ENCODE data around the gene TLE4.
"Not testable (repeated sequence)": the region's sequence is repeated elsewhere in the genome, so short reads cannot be mapped to it uniquely, and the experiment has no call there.

TLE4 gene

DNA sequence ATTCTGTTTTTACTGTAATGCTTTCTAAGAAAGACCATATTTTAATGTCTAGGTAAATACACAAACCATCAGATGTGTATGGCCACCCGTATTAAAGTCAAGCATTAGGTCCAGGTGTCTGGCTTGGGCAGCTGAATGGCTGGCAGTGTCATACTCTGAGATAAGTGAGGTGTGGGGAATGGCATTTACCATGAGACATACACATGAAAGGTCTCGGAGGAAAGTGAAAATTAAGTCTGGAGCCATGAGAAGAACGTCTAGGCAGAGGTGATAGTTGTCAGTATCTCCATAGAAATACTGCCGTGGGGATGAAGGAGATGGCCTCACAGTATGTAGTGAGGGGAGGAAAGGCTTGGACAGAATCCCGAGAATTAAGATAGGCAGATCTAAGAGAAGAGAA is 164.3 kb downstream of the TLE4 start:
- in situ Hi-C loops (cut with HindIII; ENCODE audit: low pct_unique_long_range_greater_than_20kb, low sequenced_read_pairs): no loop called here
- no peak for DNase-seq (ENCODE audit: low read depth in 1 of 2, low spot score in 1 of 2)
- no peak for TF ChIP-seq JUND (IDR thresholded peaks at IDR 0.05; ENCODE audit: low read depth)

- TF ChIP-seq JUND (IDR thresholded peaks at IDR 0.05; ENCODE audit: low read depth): no peak
- peak in 1 of 2 experiments; percentile 7 for DNase-seq (ENCODE audit: low read depth in 1 of 2, low spot score in 1 of 2)
- in situ Hi-C loops (cut with HindIII; ENCODE audit: low pct_unique_long_range_greater_than_20kb, low sequenced_read_pairs): no loop called here
Observed at GRCh38 chr9:79741381-79741780, 169.6 kb downstream of the TLE4 start.

DNA sequence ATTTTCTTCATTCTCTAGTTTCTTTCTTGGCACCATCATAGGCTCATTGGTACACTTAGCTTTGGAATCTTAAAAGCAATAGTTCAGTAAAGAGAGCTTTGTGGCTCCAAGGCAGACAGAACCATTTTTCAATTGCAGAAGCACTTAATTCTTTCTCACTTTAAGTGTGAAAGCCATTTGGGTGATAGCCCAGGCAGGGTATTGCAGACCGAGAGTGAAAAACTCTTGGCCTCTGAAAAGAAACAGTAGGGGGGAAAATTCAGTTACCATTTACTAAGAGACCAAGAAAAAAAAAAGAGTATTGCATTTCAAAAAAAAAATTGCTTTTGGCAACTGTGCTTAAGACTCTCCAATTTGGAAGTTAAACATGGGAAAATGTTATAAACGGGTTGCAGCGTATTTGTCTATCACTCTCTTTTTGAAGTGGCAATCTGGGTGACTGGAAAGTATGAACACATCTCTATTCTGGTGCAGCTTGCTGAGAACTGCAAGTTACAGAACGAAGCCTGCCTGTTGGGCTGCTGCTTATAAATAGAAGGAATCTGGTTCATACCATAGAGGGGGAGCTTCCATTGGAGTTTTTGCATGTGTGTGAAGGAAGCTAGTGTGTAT is 170.5 kb downstream of the TLE4 start:
- in situ Hi-C loops (cut with HindIII; ENCODE audit: low pct_unique_long_range_greater_than_20kb, low sequenced_read_pairs): no loop called here
- TF ChIP-seq JUND (IDR thresholded peaks at IDR 0.05; ENCODE audit: low read depth): no peak
- no peak for DNase-seq (ENCODE audit: low read depth in 1 of 2, low spot score in 1 of 2)

DNA sequence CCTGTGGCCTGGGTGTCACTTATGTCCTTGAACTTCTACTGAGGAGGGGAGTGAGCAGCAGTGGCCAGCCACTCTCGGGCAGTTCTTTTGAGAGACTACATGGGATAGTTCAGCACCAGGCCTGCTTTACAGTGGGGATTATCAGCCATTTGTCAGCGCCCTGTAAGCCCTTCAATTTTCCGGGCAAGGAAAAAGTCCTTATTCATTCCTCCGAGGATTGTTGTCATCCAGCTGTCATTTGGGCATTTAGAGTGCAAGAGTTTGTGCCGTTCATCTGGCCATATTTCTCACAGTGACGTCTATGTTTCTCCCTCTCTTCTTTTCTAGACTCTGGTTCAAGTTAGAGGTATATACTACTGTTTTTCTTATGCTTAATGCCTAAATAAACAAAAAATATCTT is 172.8 kb downstream of the TLE4 start:
- in situ Hi-C loops (cut with HindIII; ENCODE audit: low pct_unique_long_range_greater_than_20kb, low sequenced_read_pairs): no loop called here
- no peak for DNase-seq (ENCODE audit: low read depth in 1 of 2, low spot score in 1 of 2)
- TF ChIP-seq JUND (IDR thresholded peaks at IDR 0.05; ENCODE audit: low read depth): no peak

DNA sequence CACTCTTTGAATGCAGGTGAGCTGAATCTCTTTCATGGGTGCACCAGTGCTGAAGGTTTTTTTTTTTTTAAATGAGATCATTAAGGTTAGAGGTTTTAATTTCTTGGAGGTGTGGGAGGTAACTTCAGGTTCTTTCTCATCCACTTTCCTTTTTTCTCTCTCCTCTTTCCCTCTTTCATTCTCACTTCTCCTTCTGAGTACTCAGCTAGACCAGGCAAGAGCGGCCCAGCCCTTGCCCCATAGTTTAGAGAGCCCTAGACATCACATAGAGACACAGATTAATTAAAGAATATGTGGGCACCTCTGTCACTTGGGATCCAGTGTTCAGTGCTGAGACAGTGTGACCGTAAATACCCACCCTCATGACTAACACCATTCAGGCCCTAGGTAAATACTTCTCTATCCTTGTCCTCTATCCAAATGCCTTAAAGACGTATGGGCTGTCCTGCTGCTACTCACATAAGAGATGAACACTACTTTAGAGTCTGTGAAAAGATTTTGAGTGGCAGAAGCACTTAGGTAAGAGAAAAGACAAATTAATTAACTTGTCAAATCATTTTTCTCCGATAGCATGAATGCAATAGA is 174.1 kb downstream of the TLE4 start:
- no peak for DNase-seq (ENCODE audit: low read depth in 1 of 2, low spot score in 1 of 2)
- in situ Hi-C loops (cut with HindIII; ENCODE audit: low pct_unique_long_range_greater_than_20kb, low sequenced_read_pairs): no loop called here
- TF ChIP-seq JUND (IDR thresholded peaks at IDR 0.05; ENCODE audit: low read depth): no peak

DNA sequence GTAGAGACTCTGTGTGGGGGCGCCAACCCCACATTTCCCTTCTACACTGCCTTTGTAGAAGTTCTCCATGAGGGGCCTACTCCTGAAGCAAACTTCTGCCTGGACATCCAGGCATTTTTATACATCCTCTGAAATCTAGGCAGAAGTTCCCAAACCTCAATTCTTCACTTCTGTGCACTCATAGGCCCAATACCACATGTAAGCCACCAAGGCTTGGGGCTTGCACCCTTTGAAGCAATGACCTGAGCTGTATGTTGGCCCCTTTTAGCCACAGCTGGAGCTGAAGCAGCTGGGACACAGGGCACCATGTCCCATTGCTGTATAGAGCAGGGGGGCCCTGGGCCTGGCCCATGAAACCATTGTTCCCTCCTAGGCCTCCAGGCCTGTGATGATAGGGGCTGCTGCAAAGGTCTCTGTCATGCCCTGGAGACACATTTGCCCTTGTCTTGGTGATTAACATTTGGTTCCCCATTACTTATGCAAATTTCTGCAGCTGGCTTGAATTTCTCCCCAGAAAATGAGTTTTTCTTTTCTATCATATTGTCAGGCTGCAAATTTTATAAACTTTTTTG is 180.2 kb downstream of the TLE4 start:
- in situ Hi-C loops (cut with HindIII; ENCODE audit: low pct_unique_long_range_greater_than_20kb, low sequenced_read_pairs); DNase-seq (ENCODE audit: low read depth in 1 of 2, low spot score in 1 of 2): not testable (repeated sequence)

DNA sequence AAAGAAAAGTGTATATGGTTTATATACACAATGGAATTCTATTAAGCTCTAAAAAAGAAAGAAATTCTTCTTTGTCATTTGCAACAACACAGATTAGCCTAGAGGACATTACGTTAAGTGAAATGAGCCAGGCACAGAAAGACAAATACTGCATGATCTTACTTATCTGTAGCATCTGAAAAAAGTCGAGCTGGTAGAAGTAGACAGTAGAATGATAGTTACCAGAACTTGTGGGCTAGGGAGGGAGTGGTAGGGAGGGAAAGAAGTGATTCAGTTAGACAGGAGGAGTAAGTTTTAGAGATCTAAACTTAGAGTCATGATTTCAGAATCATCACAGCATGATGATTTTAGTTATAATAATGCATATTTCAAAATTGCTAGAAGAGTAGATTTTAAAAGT is 184.6 kb downstream of the TLE4 start:
- in situ Hi-C loops (cut with HindIII; ENCODE audit: low pct_unique_long_range_greater_than_20kb, low sequenced_read_pairs): no loop called here

DNA sequence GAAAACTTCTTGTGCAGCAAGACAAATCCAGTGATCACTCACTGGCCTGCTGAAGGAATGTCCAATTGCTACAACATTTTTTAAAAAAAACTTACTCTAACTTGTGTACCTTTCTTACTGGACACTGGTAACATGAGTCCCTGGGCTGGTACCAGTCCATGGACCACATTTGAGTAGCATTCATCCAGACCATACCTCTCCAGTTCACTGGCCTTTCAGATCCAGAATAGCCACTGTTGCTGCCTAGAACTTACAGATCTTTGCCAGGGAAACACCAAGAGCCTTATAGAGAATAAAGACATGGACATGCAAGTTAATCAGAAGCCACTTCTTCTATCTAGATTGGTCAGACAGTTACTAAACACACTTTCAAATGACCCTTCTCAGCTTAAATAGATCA is 185.3 kb downstream of the TLE4 start:
- DNase-seq (ENCODE audit: low read depth in 1 of 2, low spot score in 1 of 2): no peak
- in situ Hi-C loops (cut with HindIII; ENCODE audit: low pct_unique_long_range_greater_than_20kb, low sequenced_read_pairs): no loop called here
- TF ChIP-seq JUND (IDR thresholded peaks at IDR 0.05; ENCODE audit: low read depth): no peak

More for the DNA sequence above, 184.6 kb downstream of the TLE4 start:
- TF ChIP-seq JUND (IDR thresholded peaks at IDR 0.05; ENCODE audit: low read depth): no peak
- no peak for DNase-seq (ENCODE audit: low read depth in 1 of 2, low spot score in 1 of 2)

DNA sequence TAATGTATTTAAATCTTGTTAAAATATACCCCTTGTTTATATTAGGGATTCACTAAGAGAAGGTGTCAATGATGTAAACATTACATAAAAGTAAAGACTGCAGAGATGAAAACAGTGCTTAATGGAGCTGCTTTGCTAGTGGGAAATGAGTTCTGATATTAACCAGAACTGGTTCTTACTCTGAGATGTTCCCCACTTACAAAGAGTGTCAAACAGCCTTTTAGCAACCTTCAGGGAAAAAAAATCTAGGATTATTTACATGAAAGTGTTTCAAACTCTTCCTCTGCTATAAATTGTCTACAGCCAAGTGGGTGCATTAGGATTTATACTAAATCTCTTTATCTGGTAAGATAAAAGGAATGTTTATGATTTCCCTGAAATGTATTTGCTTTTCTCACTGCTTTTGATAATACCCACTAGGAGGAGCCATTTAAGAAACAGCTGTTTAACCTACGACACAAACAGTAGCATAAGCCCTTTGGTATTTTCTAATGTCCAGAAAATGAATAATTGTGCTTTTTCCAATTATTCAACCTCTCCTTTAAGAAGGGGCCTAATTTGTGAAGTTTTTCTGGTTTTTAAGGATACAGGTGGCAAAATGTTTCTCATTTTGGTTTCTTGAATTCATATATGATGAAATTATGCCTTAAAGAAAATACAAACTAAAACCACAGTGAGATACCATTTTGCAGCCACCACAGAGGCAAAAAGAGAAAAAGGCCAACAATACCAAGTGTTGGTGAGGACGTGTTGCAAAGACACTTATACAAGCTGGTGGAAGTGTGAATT is 186.3 kb downstream of the TLE4 start:
- no peak for TF ChIP-seq JUND (IDR thresholded peaks at IDR 0.05; ENCODE audit: low read depth)
- in situ Hi-C loops (cut with HindIII; ENCODE audit: low pct_unique_long_range_greater_than_20kb, low sequenced_read_pairs): no loop called here
- no peak for DNase-seq (ENCODE audit: low read depth in 1 of 2, low spot score in 1 of 2)

- in situ Hi-C loops (cut with HindIII; ENCODE audit: low pct_unique_long_range_greater_than_20kb, low sequenced_read_pairs): no loop called here
- no peak for DNase-seq (ENCODE audit: low read depth in 1 of 2, low spot score in 1 of 2)
Observed at GRCh38 chr9:79759460-79759859, 187.7 kb downstream of the TLE4 start.

GRCh38 chr9:79762070-79762469 is 190.3 kb downstream of the TLE4 start:
- no peak for TF ChIP-seq JUND (IDR thresholded peaks at IDR 0.05; ENCODE audit: low read depth)
- in situ Hi-C loops (cut with HindIII; ENCODE audit: low pct_unique_long_range_greater_than_20kb, low sequenced_read_pairs): no loop called here
- no peak for DNase-seq (ENCODE audit: low read depth in 1 of 2, low spot score in 1 of 2)

More at GRCh38 chr9:79759460-79759859, 187.7 kb downstream of the TLE4 start:
- no peak for TF ChIP-seq JUND (IDR thresholded peaks at IDR 0.05; ENCODE audit: low read depth)

DNA sequence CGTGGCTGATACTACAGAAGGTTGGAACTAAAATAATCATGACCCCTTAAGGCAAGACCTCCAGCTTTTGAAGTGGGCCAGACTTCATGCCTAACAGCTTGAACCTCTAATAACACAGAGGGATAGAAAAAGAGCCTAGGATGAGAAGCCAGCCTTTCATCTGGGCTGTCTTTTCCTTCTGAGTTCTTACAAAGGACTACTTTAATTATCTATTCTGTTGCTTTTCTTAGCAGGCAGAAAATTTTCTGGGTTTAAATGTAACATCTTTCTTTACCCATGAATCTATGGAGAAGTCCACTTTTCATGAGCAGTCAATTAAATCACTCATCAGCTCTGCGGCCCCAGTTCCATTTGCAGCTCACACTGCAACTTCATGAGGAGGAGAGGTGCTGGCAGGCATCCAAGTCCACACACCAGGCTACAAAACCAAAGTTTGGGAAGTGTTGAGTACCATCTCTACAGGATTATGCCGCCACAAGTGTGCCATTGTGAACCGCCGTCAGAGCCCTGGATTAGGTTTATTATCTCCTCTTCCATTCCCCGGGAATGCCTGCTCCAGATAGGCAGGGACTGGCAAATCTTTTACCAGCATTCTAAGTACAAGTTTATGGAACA is 192.0 kb downstream of the TLE4 start:
- in situ Hi-C loops (cut with HindIII; ENCODE audit: low pct_unique_long_range_greater_than_20kb, low sequenced_read_pairs): no loop called here
- DNase-seq (ENCODE audit: low read depth in 1 of 2, low spot score in 1 of 2): no peak
- TF ChIP-seq JUND (IDR thresholded peaks at IDR 0.05; ENCODE audit: low read depth): no peak

DNA sequence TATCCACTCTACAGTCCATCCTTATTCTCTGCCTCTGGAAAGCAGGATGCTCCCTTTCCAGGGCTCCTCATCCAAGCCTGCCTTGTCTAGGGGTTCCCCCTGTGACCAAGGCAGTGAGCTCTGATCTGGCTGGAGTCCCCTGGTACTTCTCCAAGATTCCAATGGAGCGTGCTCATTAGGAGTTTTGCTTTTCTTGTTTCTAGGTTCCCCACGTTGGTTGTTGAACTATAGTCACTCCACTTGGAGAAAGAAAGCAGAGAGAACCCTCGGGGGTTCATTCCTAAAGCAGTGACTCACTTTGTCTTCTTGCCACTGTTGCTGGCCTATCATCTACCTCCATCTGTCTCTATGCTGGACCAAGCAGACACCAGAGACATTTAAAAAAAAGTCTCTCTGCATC is 192.6 kb downstream of the TLE4 start:
- peak; percentile 17; the same call in 1 of the 2 replicates for TF ChIP-seq JUND (IDR thresholded peaks at IDR 0.05; ENCODE audit: low read depth)
- in situ Hi-C loops (cut with HindIII; ENCODE audit: low pct_unique_long_range_greater_than_20kb, low sequenced_read_pairs): no loop called here
- DNase-seq (ENCODE audit: low read depth in 1 of 2, low spot score in 1 of 2): peak; percentile 4 to 63
